ENCODE results near the gene MMP17.

Gene MMP17

DNA sequence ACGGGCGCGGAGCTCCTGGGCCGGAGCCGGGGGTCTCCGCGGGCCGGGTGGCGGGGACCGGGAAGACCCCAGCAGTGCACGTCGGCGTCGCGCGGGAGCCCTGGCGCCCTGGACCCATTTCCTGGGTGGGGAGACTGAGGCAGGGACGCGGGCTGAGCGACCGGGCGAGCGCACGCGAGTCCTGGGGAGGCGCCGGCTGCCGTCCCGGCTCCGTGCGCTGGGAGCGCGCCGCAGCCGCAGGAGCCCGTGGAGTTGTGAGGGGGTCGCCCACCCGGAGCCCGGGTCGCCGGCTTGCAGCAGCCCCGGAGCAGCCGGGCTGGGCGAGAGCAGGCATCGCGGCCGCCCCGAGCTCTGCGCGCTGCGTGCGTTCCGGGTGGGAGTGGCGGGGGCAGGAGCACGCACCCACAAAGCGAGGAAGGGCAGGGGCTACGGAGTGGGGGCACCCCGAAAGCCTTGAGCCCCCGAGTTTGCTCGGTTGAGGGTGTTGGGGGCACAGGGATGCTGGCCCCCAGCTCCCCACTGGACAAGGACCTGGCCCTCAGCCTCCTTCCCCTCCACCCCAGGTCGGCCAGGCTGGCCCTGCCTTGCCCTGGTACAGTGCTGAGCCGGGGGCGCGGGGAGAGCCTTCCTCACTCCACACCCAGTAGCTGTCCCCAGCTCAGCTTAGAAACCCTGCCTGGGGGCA is 620 bp downstream of the MMP17 start:
- Histone ChIP-seq H3K4me2 (ENCODE audit: low read depth, low read length) (no peak overlapping the region), H3K4me3 (ENCODE audit: low read length) (no peak overlapping the region), H3K9me2 (replicated peaks; ENCODE audit: insufficient read depth, low read length) (no peaks in the 10 kb centered on the region), H3K27ac (ENCODE audit: low read length) (no peak overlapping the region), H3K9ac (ENCODE audit: low read length) (no peak overlapping the region), H3K27me3 (replicated peaks; ENCODE audit: insufficient read depth, low read length) (peaks cover 25% of the 10 kb centered on the region), H4K20me1 (ENCODE audit: insufficient read depth, low read length) (no peaks in the 10 kb centered on the region), H3K9me3 (replicated peaks; ENCODE audit: insufficient read depth, low read length) (no peaks in the 10 kb centered on the region), H3F3A (ENCODE audit: insufficient read depth, low read length) (no peaks in the 10 kb centered on the region), H3K79me2 (ENCODE audit: low read length) (no peaks in the 10 kb centered on the region), H3K36me3 (replicated peaks; ENCODE audit: insufficient read depth, low read length) (no peaks in the 10 kb centered on the region), H3K4me1 (ENCODE audit: low read length) (no peaks in the 10 kb centered on the region), H2AFZ (ENCODE audit: low read length) (no peak overlapping the region)
- TF ChIP-seq, protein P1, sequence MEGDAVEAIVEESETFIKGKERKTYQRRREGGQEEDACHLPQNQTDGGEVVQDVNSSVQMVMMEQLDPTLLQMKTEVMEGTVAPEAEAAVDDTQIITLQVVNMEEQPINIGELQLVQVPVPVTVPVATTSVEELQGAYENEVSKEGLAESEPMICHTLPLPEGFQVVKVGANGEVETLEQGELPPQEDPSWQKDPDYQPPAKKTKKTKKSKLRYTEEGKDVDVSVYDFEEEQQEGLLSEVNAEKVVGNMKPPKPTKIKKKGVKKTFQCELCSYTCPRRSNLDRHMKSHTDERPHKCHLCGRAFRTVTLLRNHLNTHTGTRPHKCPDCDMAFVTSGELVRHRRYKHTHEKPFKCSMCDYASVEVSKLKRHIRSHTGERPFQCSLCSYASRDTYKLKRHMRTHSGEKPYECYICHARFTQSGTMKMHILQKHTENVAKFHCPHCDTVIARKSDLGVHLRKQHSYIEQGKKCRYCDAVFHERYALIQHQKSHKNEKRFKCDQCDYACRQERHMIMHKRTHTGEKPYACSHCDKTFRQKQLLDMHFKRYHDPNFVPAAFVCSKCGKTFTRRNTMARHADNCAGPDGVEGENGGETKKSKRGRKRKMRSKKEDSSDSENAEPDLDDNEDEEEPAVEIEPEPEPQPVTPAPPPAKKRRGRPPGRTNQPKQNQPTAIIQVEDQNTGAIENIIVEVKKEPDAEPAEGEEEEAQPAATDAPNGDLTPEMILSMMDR (IDR thresholded peaks at IDR 0.05; ENCODE audit: low read length), result no peak
- TF ChIP-seq EZH2 (optimal IDR thresholded peaks at IDR 0.05; ENCODE audit: low read depth, low read length) (no peak), EZH2phosphoT487 (IDR thresholded peaks at IDR 0.05; ENCODE audit: low read length) (no peak)
- DNase-seq, result no peak

DNA sequence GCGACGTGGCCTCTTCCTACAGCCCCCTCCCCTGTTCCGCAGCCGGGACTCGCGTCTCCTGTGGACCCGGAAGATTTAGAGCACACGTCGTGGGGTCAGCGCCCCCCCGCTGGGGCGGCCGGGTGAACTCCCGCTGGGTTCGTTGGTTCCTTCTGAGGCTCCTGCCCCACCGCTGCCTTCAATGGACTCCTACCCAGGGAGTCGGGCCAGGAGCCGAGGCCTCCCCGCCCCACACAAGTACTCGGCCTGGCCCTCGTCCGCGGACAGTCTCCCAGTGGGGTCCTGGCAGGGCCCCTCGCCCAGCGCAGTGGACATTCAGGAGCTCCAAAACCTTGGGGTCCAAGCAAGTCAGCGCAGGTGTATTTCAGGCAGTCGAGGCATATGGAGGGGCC is 1.2 kb downstream of the MMP17 start:
- H3K36me3 ChIP-seq (replicated peaks; ENCODE audit: insufficient read depth, low read length), result no peaks in the 10 kb centered on the region
- H3K4me2 ChIP-seq (ENCODE audit: low read depth, low read length), result no peak overlapping the region
- no peaks in the 10 kb centered on the region for H3K79me2 ChIP-seq (ENCODE audit: low read length)
- no peak overlapping the region for H3K27ac ChIP-seq (ENCODE audit: low read length)
- no peak overlapping the region for H3K9ac ChIP-seq (ENCODE audit: low read length)
- H3K9me2 ChIP-seq (replicated peaks; ENCODE audit: insufficient read depth, low read length), result no peaks in the 10 kb centered on the region
- H3K4me1 ChIP-seq (ENCODE audit: low read length), result no peaks in the 10 kb centered on the region
- TF ChIP-seq EZH2phosphoT487 (IDR thresholded peaks at IDR 0.05; ENCODE audit: low read length) (no peak), EZH2 (optimal IDR thresholded peaks at IDR 0.05; ENCODE audit: low read depth, low read length) (no peak)
- TF ChIP-seq, protein P1 (IDR thresholded peaks at IDR 0.05; ENCODE audit: low read length), result no peak
- no peaks in the 10 kb centered on the region for H3K9me3 ChIP-seq (replicated peaks; ENCODE audit: insufficient read depth, low read length)
- no peak overlapping the region for H3K4me3 ChIP-seq (ENCODE audit: low read length)
- no peaks in the 10 kb centered on the region for H4K20me1 ChIP-seq (ENCODE audit: insufficient read depth, low read length)
- H3F3A ChIP-seq (ENCODE audit: insufficient read depth, low read length), result no peaks in the 10 kb centered on the region
- H2AFZ ChIP-seq (ENCODE audit: low read length), result no peak overlapping the region
- no peak for DNase-seq
- peaks cover 25% of the 10 kb centered on the region for H3K27me3 ChIP-seq (replicated peaks; ENCODE audit: insufficient read depth, low read length)

DNA sequence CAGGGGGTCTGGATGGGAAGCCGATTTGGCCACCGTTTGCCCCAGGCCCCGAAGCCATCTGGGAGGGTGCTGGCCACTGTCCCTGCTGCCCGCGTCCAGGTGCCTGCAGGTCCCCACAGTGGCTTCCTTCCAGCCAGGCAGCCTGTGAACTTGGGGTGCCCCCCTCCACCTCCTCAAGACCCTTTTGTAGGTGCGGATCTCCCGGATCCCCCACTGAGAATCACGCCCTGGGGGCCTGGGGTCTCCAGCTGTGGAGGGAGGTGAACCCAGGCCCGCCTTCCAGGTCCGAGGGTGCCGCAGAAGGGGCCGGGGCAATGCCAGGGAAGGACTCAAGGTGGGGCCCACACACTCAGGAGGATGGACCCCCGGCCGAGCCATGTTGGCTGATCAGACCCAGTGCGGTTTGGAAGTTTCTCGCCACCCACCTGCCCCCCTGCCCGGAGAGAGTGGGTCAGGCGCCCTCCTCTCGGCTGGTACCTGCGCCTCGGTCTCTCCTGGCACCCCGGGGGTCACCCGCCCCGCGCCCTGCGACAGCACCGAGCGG is 1.7 kb downstream of the MMP17 start:
- no peak for DNase-seq
- H3K9ac ChIP-seq (ENCODE audit: low read length), result no peak overlapping the region
- no peaks in the 10 kb centered on the region for H3K9me3 ChIP-seq (replicated peaks; ENCODE audit: insufficient read depth, low read length)
- no peaks in the 10 kb centered on the region for H3K79me2 ChIP-seq (ENCODE audit: low read length)
- H3K4me3 ChIP-seq (ENCODE audit: low read length), result no peak overlapping the region
- no peaks in the 10 kb centered on the region for H3F3A ChIP-seq (ENCODE audit: insufficient read depth, low read length)
- no peaks in the 10 kb centered on the region for H3K9me2 ChIP-seq (replicated peaks; ENCODE audit: insufficient read depth, low read length)
- H3K36me3 ChIP-seq (replicated peaks; ENCODE audit: insufficient read depth, low read length), result no peaks in the 10 kb centered on the region
- peaks cover 25% of the 10 kb centered on the region for H3K27me3 ChIP-seq (replicated peaks; ENCODE audit: insufficient read depth, low read length)
- no peaks in the 10 kb centered on the region for H3K4me1 ChIP-seq (ENCODE audit: low read length)
- no peaks in the 10 kb centered on the region for H4K20me1 ChIP-seq (ENCODE audit: insufficient read depth, low read length)
- TF ChIP-seq, protein P1 (IDR thresholded peaks at IDR 0.05; ENCODE audit: low read length), result no peak
- TF ChIP-seq EZH2 (optimal IDR thresholded peaks at IDR 0.05; ENCODE audit: low read depth, low read length), result no peak
- H3K4me2 ChIP-seq (ENCODE audit: low read depth, low read length), result peak overlapping the region; percentile 41; the same call in 1 of the 2 replicates
- H3K27ac ChIP-seq (ENCODE audit: low read length), result no peak overlapping the region
- H2AFZ ChIP-seq (ENCODE audit: low read length), result no peak overlapping the region
